Gastrocnemius medialis (tissue), 4 donors: ENCODE measurements around the gene EPHA1. TPM values are rescaled to one million over a fixed set of nuclear protein-coding genes. Genes with fewer than 3 reads are reported as not detected.

Source experiments
- ATAC-seq, 2 donors: fragments of 150-250 bp; one replicate each; pipeline ENCODE4 v1.9.1; 2016
- DNase-seq, 2 donors: peaks; one replicate each; pipeline ENCODE4 v3.0.0-alpha.2; 2019
- H3K27ac ChIP-seq, 4 donors: fragments of 200-600 bp; sonication (generic); 1 replicate in 1 of 4; 2 replicates in 3 of 4; pipeline ENCODE4 v1.5.1; 2016 to 2018; ENCODE audit warnings: mild to moderate bottlenecking in 2 of 4, moderate library complexity in 1 of 4
- H3K27me3 ChIP-seq, 3 donors: fragments of 200-600 bp; sonication (generic) in 2 of 3; 1 replicate in 1 of 3; 2 replicates in 2 of 3; pipeline versions ENCODE4 v1.5.1 to v1.6.0; 2016 to 2019; ENCODE audit warnings: mild to moderate bottlenecking in 1 of 3, moderate library complexity in 1 of 3
- H3K36me3 ChIP-seq, 2 donors: fragments of 200-600 bp; sonication (generic) in 1 of 2; one replicate each; pipeline ENCODE4 v1.5.1; 2017 to 2018
- H3K4me1 ChIP-seq, 2 donors: fragments of 200-600 bp; sonication (generic) in 1 of 2; one replicate each; pipeline ENCODE4 v1.5.1; 2016 to 2017; ENCODE audit warnings: mild to moderate bottlenecking in 2 of 2
- H3K4me3 ChIP-seq, 4 donors: fragments of 200-600 bp; sonication (generic) in 3 of 4; 1 replicate in 1 of 4; 2 replicates in 3 of 4; pipeline ENCODE4 v1.5.1; 2016 to 2019; ENCODE audit warnings: mild to moderate bottlenecking in 2 of 4
- H3K9me3 ChIP-seq, 3 donors: fragments of 200-600 bp; sonication (generic) in 2 of 3; 1 replicate in 1 of 3; 2 replicates in 2 of 3; pipeline ENCODE4 v1.5.1; 2016 to 2019
- POLR2A ChIP-seq, 2 donors: fragments of 450-650 bp; IDR thresholded peaks; one replicate each; pipeline ENCODE4 v1.6.1; 2017; ENCODE audit warnings: antibody characterized with exemption in 2 of 2, mild to moderate bottlenecking in 2 of 2, moderate library complexity in 2 of 2
- in situ Hi-C, 4 donors: fragments of 200-750 bp; cut with MboI; loops; one replicate each; pipeline versions ENCODE4 v1.15.0 to v1.8.0; 2017; ENCODE audit warnings: low sequenced_read_pairs in 4 of 4
- intact Hi-C: fragments of 100-400 bp; cut with DNase I; formaldehyde crosslinking; loops from one replicate; pipeline ENCODE4 v1.15.1; 2023; ENCODE audit warnings: low total_unique reads
- total RNA-seq, 4 donors: library from RNA; depleted of rRNA; stranded (reverse); fragments of >200 nt; gene quantifications; one replicate each; pipeline versions ENCODE4 v1.1.0 to v1.2.3, GENCODE V29; 2016
- TF ChIP-seq, protein P1 (sequence below), 5 experiments: fragments of 450-650 bp in 3 of 5; fragments of 200-600 bp in 2 of 5; sonication (generic) in 2 of 5; IDR thresholded peaks in 4 of 5; conservative IDR thresholded peaks in 1 of 5; 1 replicate in 4 of 5; 2 replicates in 1 of 5; pipeline ENCODE4 v1.5.1; 2016 to 2019; ENCODE audit warnings: antibody characterized with exemption in 5 of 5, mild to moderate bottlenecking in 3 of 5, moderate library complexity in 3 of 5

EPHA1 gene
- total RNA-seq, 4 donors from 2014 or later = not detected

DNA sequence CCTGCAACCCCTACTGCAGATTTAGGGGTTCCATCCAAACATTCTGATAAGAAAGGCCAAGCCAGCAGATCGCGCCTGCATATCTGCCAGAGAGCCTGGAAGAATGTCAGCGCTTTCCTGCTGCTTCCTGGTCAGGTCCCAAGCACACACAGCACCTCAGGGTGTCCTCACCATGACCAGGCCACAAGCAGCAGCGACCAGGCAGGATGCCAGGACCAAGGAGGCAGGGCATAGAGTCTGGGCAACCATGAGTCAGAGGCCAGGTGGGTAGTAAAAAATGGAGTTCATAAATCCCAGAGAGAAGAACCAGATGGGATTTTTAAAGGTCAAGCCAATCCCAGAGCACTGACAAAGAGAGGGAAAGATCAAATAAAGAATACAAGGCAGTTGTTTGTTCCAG is 40.7 kb downstream of the EPHA1 start:
- ATAC-seq = no peak
- peaks cover 8 to 15% (median 8%) of the 10 kb centered on the region in 3 donors for H3K27me3 ChIP-seq
- peaks cover 0 to 3% of the 10 kb centered on the region in 2 donors for H3K4me1 ChIP-seq
- no peak overlapping the region for H3K4me3 ChIP-seq
- in situ Hi-C loops = no loop called here
- intact Hi-C loops = no loop called here
- no peaks in the 10 kb centered on the region for H3K9me3 ChIP-seq
- no peaks in the 10 kb centered on the region for H3K36me3 ChIP-seq
- DNase-seq = no peak
- no peak overlapping the region for H3K27ac ChIP-seq
- TF ChIP-seq, protein P1, sequence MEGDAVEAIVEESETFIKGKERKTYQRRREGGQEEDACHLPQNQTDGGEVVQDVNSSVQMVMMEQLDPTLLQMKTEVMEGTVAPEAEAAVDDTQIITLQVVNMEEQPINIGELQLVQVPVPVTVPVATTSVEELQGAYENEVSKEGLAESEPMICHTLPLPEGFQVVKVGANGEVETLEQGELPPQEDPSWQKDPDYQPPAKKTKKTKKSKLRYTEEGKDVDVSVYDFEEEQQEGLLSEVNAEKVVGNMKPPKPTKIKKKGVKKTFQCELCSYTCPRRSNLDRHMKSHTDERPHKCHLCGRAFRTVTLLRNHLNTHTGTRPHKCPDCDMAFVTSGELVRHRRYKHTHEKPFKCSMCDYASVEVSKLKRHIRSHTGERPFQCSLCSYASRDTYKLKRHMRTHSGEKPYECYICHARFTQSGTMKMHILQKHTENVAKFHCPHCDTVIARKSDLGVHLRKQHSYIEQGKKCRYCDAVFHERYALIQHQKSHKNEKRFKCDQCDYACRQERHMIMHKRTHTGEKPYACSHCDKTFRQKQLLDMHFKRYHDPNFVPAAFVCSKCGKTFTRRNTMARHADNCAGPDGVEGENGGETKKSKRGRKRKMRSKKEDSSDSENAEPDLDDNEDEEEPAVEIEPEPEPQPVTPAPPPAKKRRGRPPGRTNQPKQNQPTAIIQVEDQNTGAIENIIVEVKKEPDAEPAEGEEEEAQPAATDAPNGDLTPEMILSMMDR (IDR thresholded peaks at IDR 0.05 in 4 of 5, conservative IDR thresholded peaks at IDR 0.05 in 1 of 5) = no peak
- no peak for TF ChIP-seq POLR2A (IDR thresholded peaks at IDR 0.05)

DNA sequence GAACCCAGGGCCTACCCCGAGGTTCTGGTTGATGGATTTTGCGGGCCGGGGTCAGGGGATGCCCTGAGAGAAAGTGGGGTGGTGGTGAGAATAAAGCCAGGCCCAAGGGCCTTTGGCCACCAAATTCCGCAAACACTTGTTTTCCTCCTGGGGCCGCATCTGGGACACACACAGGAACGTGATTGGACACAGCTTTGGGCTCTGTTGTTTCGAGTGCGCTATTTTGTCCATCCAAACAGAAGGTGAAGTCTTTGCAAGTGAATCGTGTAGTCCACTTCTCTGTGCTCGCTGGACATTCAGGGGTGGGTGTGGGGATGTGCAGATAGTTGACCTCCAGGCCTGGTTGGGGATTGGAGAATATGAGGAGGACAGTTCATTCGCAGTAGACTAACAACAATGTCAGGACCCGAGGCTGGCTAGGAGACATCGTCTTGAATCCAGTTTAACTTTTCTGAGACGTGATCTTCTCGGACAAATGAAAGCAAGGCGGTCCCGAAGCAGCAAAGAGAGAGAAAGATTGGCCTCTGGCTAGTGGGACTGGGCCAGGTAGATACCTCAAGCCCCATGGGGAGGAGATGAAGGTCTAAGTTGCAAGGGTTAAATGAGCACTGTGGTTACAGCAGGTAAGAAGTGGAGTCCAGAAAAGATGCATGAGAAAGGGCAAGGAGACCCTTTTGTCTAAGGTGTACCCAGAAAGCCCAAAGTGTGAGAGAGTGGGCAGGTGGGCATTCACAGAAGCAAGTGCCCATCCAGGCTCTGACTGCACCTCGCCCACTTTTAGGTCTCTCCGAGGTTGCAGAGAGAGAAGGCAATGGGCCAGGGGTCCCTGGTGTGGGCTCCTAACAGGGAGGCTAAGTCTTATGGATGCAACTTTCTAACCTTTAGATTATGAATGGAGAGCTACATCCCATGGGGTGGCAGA is 45.4 kb downstream of the EPHA1 start:
- in situ Hi-C loops = no loop called here
- TF ChIP-seq, protein P1 (IDR thresholded peaks at IDR 0.05 in 4 of 5, conservative IDR thresholded peaks at IDR 0.05 in 1 of 5) = no peak
- TF ChIP-seq POLR2A (IDR thresholded peaks at IDR 0.05) = no peak
- DNase-seq (no peak), ATAC-seq (no peak)
- Histone ChIP-seq H3K27me3 (peaks cover 29 to 43% (median 39%) of the 10 kb centered on the region in 3 donors), H3K36me3 (no peaks in the 10 kb centered on the region), H3K9me3 (no peaks in the 10 kb centered on the region), H3K4me1 (peaks cover 5 to 10% of the 10 kb centered on the region in 2 donors), H3K27ac (no peak overlapping the region), H3K4me3 (peak overlapping the region; percentile 34 to 59 (median 42))
- intact Hi-C loops = no loop called here

GRCh38 chr7:143362131-143363015 is 46.3 kb downstream of the EPHA1 start, which contains the start of gene FAM131B:
Gene FAM131B, minus strand, starts transcription at chr7:143362713. Its CDS starts 110 bp downstream, at chr7:143362603.
- TF ChIP-seq, protein P1 (IDR thresholded peaks at IDR 0.05 in 4 of 5, conservative IDR thresholded peaks at IDR 0.05 in 1 of 5) = no peak
- no peak for TF ChIP-seq POLR2A (IDR thresholded peaks at IDR 0.05)
- Histone ChIP-seq H3K4me3 (peak within 1 kb of the TSS; percentile 53 to 65 (median 58)), H3K36me3 (no peaks in the 10 kb centered on the region), H3K27me3 (peaks cover 29 to 43% (median 39%) of the 10 kb centered on the region in 3 donors), H3K27ac (no peak within 1 kb of the TSS), H3K4me1 (peaks cover 5 to 10% of the 10 kb centered on the region in 2 donors), H3K9me3 (no peaks in the 10 kb centered on the region)
- no peak for DNase-seq
- ATAC-seq = peak in 1 of 2 donors; percentile 32
- intact Hi-C loops = no loop called here
- in situ Hi-C loops = no loop called here

GRCh38 chr7:143361552-143362130 is 47.0 kb downstream of the EPHA1 start:
- no peaks in the 10 kb centered on the region for H3K9me3 ChIP-seq
- in situ Hi-C loops (no loop called here), intact Hi-C loops (no loop called here)
- ATAC-seq = no peak
- no peak overlapping the region for H3K27ac ChIP-seq
- H3K4me1 ChIP-seq = peaks cover 5 to 10% of the 10 kb centered on the region in 2 donors
- no peaks in the 10 kb centered on the region for H3K36me3 ChIP-seq
- H3K4me3 ChIP-seq = peak overlapping the region; percentile 53 to 65 (median 58)
- peaks cover 29 to 43% (median 39%) of the 10 kb centered on the region in 3 donors for H3K27me3 ChIP-seq
- TF ChIP-seq, protein P1 (IDR thresholded peaks at IDR 0.05 in 4 of 5, conservative IDR thresholded peaks at IDR 0.05 in 1 of 5) = no peak
- no peak for TF ChIP-seq POLR2A (IDR thresholded peaks at IDR 0.05)
- no peak for DNase-seq
